DLD1 (cell line): Measurements from ENCODE around the gene OR2T11.
"Not testable (repeated sequence)": the region's sequence is repeated elsewhere in the genome, so short reads cannot be mapped to it uniquely, and the experiment has no call there.

ENCODE experiments used
- in situ Hi-C: cut with HindIII; loops from 2 replicates; pipeline ENCODE4 v1.10.0; 2017; ENCODE audit warnings: low sequenced_read_pairs

The OR2T11 gene

DNA sequence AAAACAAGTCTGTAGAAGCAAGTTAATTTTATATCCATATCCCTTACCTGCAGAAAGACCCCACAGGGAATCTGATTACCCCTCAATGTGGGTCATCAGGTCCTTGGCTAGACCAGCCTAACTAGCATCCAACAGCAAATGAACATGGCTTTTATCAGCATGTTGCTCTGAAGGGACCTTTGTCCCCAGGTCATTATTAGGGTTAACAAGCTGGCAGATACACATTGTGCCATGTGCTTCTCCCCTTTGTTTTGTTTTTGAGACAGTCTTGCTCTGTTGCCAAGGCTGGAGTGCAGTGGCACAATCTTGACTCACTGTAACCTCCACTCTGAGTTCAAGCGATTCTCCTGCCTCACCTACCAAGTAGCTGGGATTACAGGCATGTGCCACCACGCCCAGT lies at the start of gene OR2T11:
OR2T11 (minus strand) TSS at position 101 of the 400 bp plus-strand sequence. CDS start 7,963 bp downstream, outside the sequence.
- in situ Hi-C loops = not testable (repeated sequence)

- in situ Hi-C loops = no loop called here
Measured at GRCh38 chr1:248681651-248682050, 46.8 kb upstream of the OR2T11 start.

DNA sequence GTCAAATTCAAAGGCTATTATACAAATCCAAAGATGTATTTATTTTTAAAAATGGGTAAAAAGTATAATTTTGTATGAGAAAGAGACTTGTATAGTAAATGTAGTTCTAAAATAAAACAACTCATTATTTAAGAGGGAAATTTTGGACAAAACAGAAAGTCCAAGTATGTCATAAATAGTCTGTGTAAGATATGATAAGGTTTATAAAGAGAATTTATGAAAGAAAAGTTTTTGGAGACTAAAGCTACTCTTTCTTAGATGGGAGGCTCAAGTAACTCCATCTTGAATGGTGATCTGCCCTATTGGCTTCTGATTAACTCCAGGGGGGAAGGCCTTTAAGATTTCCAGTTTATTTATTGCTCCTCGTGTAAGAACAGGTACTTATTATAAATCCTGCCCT lies 35.1 kb upstream of the OR2T11 start:
- in situ Hi-C loops = no loop called here

- in situ Hi-C loops = not testable (repeated sequence)
Measured at GRCh38 chr1:248663453-248664328, 28.8 kb upstream of the OR2T11 start.

DNA sequence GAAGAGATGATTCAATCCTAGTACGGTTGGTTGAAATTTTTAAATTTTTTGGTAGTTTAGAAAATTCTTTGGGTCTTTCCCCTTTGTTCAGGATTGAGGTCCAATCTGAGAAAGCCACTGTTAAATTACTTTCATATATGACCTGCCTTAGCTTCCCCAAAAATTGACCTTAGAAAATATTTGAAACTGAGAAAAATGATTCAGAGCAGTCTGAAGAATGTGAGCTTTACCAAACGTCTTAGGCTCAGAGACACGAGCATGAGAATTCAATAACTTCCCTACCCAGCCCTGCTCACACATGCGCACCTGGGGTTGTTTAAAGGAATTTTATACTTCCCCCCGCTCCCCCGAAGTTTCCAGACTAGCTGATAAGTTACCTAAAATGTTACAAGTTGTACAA lies 21.9 kb upstream of the OR2T11 start:
- in situ Hi-C loops = not testable (repeated sequence)

DNA sequence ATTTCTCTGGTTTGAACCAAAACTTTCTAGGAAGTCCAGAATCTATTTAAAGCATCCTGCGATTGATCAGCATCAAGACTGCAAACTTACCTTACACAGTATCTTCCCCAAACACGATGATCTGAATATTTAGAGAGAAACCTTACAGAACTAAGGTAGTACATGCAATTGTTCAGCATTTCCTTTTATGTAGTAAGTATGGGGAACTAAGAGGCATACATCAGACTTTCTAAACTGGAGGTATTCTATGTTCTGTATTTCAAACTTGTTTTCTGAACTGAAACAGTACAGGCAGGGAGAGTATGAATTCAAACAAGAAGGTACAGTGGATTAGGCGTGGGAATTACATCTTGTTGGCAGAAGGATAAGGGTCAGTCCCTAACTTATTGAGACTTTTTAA lies 20.5 kb upstream of the OR2T11 start, which contains the start of gene OR2T27:
OR2T27 (minus strand) TSS at position 175 of the 400 bp plus-strand sequence. CDS start 4,644 bp downstream, outside the sequence.
- in situ Hi-C loops = not testable (repeated sequence)

GRCh38 chr1:248648770-248649536 lies 14.1 kb upstream of the OR2T11 start:
- in situ Hi-C loops = not testable (repeated sequence)

DNA sequence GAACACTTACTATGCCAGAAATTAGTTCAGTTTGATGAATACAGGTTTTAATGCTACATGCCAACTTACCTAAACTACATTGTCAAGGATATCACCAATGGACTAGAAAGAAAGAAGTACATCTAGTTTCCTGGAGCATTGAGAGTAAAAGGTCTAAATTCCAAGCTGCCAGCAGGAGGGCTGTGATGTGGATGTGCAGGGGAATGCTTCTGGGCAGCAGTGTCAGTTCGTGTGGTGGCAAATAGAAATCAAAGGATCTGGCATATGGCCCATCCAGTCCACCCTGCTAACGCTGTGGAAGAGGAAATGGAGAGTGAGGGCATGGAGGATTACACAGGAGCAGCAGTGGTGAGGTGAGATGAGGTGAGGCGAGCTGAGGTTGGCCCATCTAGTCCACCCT lies 10.3 kb upstream of the OR2T11 start, which contains the start of gene OR2T35:
OR2T35 (minus strand) TSS at position 101 of the 400 bp plus-strand sequence. CDS start 6,020 bp downstream, outside the sequence.
- in situ Hi-C loops = not testable (repeated sequence)

DNA sequence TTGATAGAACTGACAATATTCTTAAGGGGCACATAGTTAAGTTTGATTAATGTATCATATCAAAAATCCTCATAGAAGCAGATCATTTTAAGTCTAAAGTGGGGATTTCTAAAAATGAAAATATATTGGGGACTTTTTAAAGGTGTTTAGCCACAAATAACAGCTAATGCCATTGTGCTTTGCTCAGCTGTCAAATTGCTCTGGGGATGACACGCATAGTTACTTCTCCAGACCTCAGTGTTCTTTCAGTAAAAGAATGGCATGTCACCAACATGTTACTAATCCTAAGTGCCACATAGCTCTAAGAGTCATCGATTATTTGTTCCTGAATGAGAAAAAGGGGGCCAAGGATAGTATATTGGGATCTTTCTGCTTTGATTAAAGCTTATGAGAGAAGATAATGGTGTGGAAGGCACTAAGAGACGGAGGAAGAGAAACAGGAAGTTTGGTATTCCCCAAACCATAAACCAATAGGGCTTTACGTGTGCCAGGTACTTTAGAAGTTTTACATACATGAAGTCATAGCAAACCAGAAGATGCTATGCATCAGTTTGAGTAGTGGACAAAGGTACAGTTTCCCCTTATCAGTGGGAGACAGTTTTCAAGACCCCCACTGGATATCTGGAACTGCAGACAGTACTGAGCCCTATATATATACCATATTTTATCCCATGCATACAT lies 8.2 kb upstream of the OR2T11 start:
- in situ Hi-C loops = not testable (repeated sequence)

DNA sequence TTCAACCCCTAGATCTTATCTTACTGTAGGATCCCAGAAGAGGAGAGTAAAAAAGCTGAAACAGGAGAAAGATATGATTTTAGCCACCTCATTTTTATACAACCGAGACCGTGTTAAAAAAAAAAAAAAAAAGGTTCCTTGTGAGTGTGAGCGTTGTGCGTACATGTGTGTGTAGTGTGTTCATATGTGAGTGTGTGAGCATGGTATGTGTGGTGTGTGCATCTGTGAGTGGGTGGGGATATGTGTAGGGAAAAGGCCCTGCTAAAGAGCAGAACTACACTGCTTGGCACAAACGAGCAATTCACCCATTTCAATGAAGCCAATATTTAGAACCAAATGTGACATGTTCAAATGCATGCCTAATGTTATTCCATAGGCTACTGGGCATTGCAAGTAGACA lies 6.7 kb upstream of the OR2T11 start:
- in situ Hi-C loops = not testable (repeated sequence)

DNA sequence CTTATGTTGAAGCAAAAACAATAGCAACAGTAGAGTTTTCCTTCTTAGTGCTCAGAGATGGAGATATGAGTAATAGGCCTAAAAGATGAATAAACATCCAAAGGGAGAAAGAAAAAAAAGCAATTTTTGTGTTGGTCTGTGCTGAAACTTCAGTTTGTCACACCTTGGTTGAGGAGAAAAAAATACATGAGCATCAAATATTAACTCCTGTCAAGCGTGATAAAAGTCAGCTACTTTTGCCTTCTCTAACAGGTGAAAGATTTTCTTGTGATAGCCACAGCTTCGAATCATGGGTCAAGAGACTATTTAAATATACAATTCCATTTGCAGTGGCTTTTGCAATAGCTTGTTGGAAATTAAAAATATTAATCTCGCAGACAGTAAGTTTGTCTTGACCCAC lies 6.0 kb upstream of the OR2T11 start:
- in situ Hi-C loops = not testable (repeated sequence)

DNA sequence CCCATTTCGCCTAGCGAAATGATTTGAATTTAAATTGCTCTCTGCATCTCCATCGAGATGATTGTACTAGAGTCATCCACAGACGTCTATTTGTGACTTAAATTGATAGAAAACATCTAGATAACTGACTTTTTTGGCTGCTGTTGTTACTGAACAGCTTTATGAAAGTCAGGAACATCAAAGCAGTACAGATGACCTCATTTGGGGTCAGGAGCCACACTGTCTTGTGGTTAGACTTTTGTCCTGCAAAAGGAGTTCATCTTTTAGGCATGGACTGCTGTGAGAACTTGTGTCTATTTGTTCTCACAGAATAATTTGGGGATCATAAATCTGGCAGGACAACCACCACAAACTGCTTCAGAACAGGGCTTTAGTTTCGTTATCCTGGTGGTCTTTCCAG lies 4.8 kb upstream of the OR2T11 start:
- in situ Hi-C loops = not testable (repeated sequence)

GRCh38 chr1:248636612-248637011 lies 1.7 kb upstream of the OR2T11 start:
- in situ Hi-C loops = not testable (repeated sequence)

GRCh38 chr1:248631354-248632008 lies 3.4 kb downstream of the OR2T11 start:
- in situ Hi-C loops = no loop called here

DNA sequence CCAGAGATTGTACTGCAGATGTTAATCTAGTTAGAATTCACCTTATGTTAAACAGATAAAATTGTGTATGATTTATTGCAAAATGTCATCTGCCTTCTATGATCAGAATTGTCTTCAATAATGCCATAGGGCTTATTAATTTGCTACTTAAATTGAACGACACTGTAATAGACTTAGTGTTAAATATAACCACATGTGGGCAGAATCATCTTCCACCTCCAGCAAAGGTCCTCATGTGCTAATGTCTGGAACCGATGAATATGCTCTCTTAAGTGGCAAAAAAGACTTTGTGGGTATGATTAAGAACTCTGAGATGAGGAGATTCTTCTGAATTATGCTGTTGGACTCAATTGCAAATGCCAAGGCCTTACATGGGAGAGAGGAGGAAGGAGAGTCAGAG lies 4.3 kb downstream of the OR2T11 start:
- in situ Hi-C loops = no loop called here

DNA sequence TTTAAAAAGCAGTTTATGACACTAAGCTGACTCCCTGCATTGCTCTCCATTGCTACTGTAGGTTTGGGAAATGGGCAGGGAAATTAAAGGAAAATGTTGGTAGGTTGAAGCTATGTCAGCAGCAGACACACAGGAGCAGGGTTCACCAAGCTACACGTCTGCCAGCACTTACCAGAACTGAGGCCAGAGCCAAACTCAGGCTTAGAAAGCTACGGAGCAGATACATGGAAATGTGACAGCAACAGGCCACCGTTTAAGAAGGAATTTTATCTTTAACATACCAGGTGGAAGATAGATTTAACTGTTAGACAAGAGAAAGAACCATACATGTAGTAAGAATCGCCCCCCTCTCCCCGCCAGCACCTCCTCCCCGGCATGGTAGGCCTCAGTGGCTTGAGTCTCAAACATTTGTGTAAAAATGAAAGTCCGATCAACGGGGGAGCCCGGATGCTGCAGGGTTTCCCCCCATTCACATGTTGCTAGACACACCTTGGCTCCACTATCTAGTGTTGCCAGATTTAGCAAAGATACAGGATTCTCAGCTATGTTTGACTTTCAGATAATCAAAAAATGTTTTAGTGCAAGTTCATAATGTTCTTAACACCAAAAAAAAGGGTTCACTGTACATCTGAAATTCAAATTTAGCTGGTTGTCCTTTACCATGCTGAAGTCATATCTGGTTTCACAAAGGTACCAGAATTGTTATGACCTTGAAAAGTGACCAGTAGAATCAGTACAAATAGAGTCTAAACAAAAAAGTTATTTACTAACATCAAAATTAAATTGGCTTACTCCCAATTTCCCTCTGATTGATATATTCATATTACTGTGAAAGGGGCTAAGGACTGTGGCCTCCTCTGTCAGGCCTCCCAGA lies 6.7 kb downstream of the OR2T11 start:
- in situ Hi-C loops = no loop called here

GRCh38 chr1:248625971-248626370 lies 8.9 kb downstream of the OR2T11 start:
- in situ Hi-C loops = no loop called here

GRCh38 chr1:248625166-248625565 lies 9.7 kb downstream of the OR2T11 start:
- in situ Hi-C loops = no loop called here

DNA sequence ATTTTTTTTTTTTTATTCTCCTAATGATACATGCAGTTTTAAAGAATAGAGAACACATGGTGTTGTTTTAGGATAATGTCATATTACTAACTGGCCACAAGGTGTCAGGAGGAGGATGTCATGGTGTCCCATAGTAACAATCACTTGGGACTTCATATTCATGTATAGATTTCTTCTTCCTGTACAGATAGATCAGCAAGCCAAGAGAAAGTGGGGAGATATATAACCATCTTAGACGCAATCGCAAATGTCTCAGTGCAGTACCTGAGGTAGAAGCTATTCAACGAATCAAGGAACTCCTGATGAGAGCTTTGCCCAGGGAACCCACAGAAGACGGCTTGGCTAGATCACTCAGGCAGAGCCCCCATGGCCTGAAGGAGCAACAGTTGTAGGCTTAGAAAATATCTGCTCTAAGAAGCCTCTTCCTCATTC lies 12.3 kb downstream of the OR2T11 start:
- in situ Hi-C loops = no loop called here
